ENCODE results near the gene PLA2G3. TPM values are rescaled to one million over a fixed set of nuclear protein-coding genes. Genes with fewer than 3 reads are reported as not detected.

The PLA2G3 gene
- total and polyA plus RNA-seq, 2 of the 13 experiments (the other 11 are each of a cell fraction or from before 2014, with no cell fraction given): 0.12 to 0.42 TPM

GRCh38 chr22:31093086-31093850 is 47.0 kb downstream of the PLA2G3 start:
- no peaks in the 10 kb centered on the region for H3K4me1 ChIP-seq (ENCODE audit: insufficient read depth, low read length)
- DNase-seq (ENCODE audit: low spot score) (no peak), FAIRE-seq (no peak), ATAC-seq (no peak)
- intact Hi-C loops (cut with micrococcal nuclease; ENCODE audit: unreplicated experiment): no loop called here
- H4K20me1 ChIP-seq (ENCODE audit: insufficient read depth, low read length): no peaks in the 10 kb centered on the region
- BruUV-seq (replicated peaks): no TSS peak
- no peak overlapping the region for H2AFZ ChIP-seq (ENCODE audit: low read length)
- no peak overlapping the region for H3K4me2 ChIP-seq (ENCODE audit: low read depth, low read length)
- WGBS (ENCODE audit: low lambda C conversion rate): 90% methylated on average over 10 of the region's 33 CpGs
- ChIA-PET POLR2A (no interaction called here), CTCF (ENCODE audit: low intra/inter-chr PET ratio, low total read pairs) (no interaction called here)
- no peaks in the 10 kb centered on the region for H3K9me3 ChIP-seq (ENCODE audit: low read length)
- in situ Hi-C loops (cut with HindIII; ENCODE audit: extremely low pct_ligation_motif_present, low pct_unique_long_range_greater_than_20kb): no loop called here
- H3K79me2 ChIP-seq (ENCODE audit: insufficient read depth, low read length): no peaks in the 10 kb centered on the region
- no peak overlapping the region for H3K27ac ChIP-seq (ENCODE audit: extremely low read length, insufficient read depth, low read length)
- H3K9ac ChIP-seq (ENCODE audit: insufficient read depth, low read depth, low read length): no peak overlapping the region
- peaks cover 48 to 62% of the 10 kb centered on the region in 2 experiments for H3K36me3 ChIP-seq (replicated peaks in 1 of 2; ENCODE audit: control insufficient read depth in 1 of 2, insufficient read depth in 2 of 2, low read length in 2 of 2)
- no peak overlapping the region for H3K4me3 ChIP-seq (replicated peaks in 1 of 3; ENCODE audit: insufficient read depth in 1 of 3, low read depth in 2 of 3, low read length in 3 of 3)
- H3K27me3 ChIP-seq (ENCODE audit: control insufficient read depth in 1 of 2, insufficient read depth in 2 of 2, low read length in 2 of 2): no peaks in the 10 kb centered on the region
- TF ChIP-seq ZBTB44 (CRISPR knock-in tag; IDR thresholded peaks at IDR 0.05): no peak
- TF ChIP-seq RNF219 (CRISPR knock-in tag; IDR thresholded peaks at IDR 0.05): no peak
- TF ChIP-seq CEBPZ (IDR thresholded peaks at IDR 0.05; ENCODE audit: low read length): no peak
- no peak for TF ChIP-seq NFKBIZ (CRISPR knock-in tag; IDR thresholded peaks at IDR 0.05)
- TF ChIP-seq CSRNP2 (CRISPR knock-in tag; conservative IDR thresholded peaks at IDR 0.05; ENCODE audit: low read depth): no peak
- no peak for TF ChIP-seq ZNF17 (CRISPR knock-in tag; IDR thresholded peaks at IDR 0.05)
- TF ChIP-seq MTF1 (CRISPR knock-in tag; IDR thresholded peaks at IDR 0.05): no peak
- TF ChIP-seq ZNF224 (CRISPR knock-in tag; IDR thresholded peaks at IDR 0.05): no peak
- TF ChIP-seq ZNF24 (IDR thresholded peaks at IDR 0.05): no peak
- no peak for TF ChIP-seq CREB3 (CRISPR knock-in tag; IDR thresholded peaks at IDR 0.05)
- no peak for TF ChIP-seq ZNF710 (CRISPR knock-in tag; IDR thresholded peaks at IDR 0.05; ENCODE audit: borderline replicate concordance)
- no peak for TF ChIP-seq ATAD3A (CRISPR knock-in tag; IDR thresholded peaks at IDR 0.05)
